ENCODE measurements around the gene CABLES2. TPM values are rescaled to one million over a fixed set of nuclear protein-coding genes. Genes with fewer than 3 reads are reported as not detected.

The CABLES2 gene
- total and polyA plus RNA-seq, 2 experiments from 2014 or later, result 0.66 to 7.3 TPM

GRCh38 chr20:62417981-62418708 lies 11.1 kb upstream of the CABLES2 start:
- H3K36me3 ChIP-seq (ENCODE audit: low read depth), result no peaks in the 10 kb centered on the region
- H2AFZ ChIP-seq, result no peak overlapping the region
- WGBS, 2 experiments (ENCODE audit: low coverage in 1 of 2, low lambda C conversion rate in 2 of 2, missing lambda C conversion rate in 2 of 2), result 48 to 58% methylated on average over 21 to 25 of the region's 25 CpGs
- H3K4me1 ChIP-seq (ENCODE audit: insufficient read depth), result no peaks in the 10 kb centered on the region
- no peaks in the 10 kb centered on the region for H3K9me2 ChIP-seq (ENCODE audit: insufficient read depth)
- no peaks in the 10 kb centered on the region for H3K9me3 ChIP-seq (ENCODE audit: low read depth)
- no peaks in the 10 kb centered on the region for H3K79me2 ChIP-seq (ENCODE audit: insufficient read depth)
- in situ Hi-C loops (cut with MboI), result no loop called here
- H3F3A ChIP-seq (ENCODE audit: insufficient read depth), result no peaks in the 10 kb centered on the region
- no peak overlapping the region for H3K4me2 ChIP-seq (ENCODE audit: unreplicated experiment)
- no peaks in the 10 kb centered on the region for H4K20me1 ChIP-seq (ENCODE audit: insufficient read depth)
- no peak overlapping the region for H3K27ac ChIP-seq
- DNase-seq, result no peak
- H3K27me3 ChIP-seq (replicated peaks; ENCODE audit: insufficient read depth), result no peaks in the 10 kb centered on the region
- no peak overlapping the region for H3K9ac ChIP-seq
- TF ChIP-seq EZH2phosphoT487 (IDR thresholded peaks at IDR 0.05; ENCODE audit: insufficient read depth, low read depth), result no peak
- TF ChIP-seq EZH2 (IDR thresholded peaks at IDR 0.05; ENCODE audit: insufficient read depth, poor library complexity, severe bottlenecking), result no peak
- H3K4me3 ChIP-seq, result no peak overlapping the region

- Histone ChIP-seq H3K27me3 (replicated peaks; ENCODE audit: insufficient read depth) (no peaks in the 10 kb centered on the region), H3K9me2 (ENCODE audit: insufficient read depth) (no peaks in the 10 kb centered on the region), H3K36me3 (ENCODE audit: low read depth) (no peaks in the 10 kb centered on the region), H3K79me2 (ENCODE audit: insufficient read depth) (no peaks in the 10 kb centered on the region), H3K4me3 (no peak overlapping the region), H3K27ac (no peak overlapping the region), H3K9ac (no peak overlapping the region), H3K4me1 (ENCODE audit: insufficient read depth) (no peaks in the 10 kb centered on the region), H2AFZ (no peak overlapping the region), H3K4me2 (ENCODE audit: unreplicated experiment) (no peak overlapping the region), H3K9me3 (ENCODE audit: low read depth) (no peaks in the 10 kb centered on the region), H4K20me1 (ENCODE audit: insufficient read depth) (no peaks in the 10 kb centered on the region), H3F3A (ENCODE audit: insufficient read depth) (no peaks in the 10 kb centered on the region)
- in situ Hi-C loops (cut with MboI), result no loop called here
- 60% methylated on average over 21 to 41 of the region's 43 CpGs for WGBS, 2 experiments (ENCODE audit: low coverage in 1 of 2, low lambda C conversion rate in 2 of 2, missing lambda C conversion rate in 2 of 2)
- no peak for DNase-seq
- TF ChIP-seq EZH2 (IDR thresholded peaks at IDR 0.05; ENCODE audit: insufficient read depth, poor library complexity, severe bottlenecking), result no peak
- TF ChIP-seq EZH2phosphoT487 (IDR thresholded peaks at IDR 0.05; ENCODE audit: insufficient read depth, low read depth), result no peak
Observed at GRCh38 chr20:62416651-62417637, 9.9 kb upstream of the CABLES2 start.

- Histone ChIP-seq H3K9ac (no peak overlapping the region), H3K9me2 (ENCODE audit: insufficient read depth) (no peaks in the 10 kb centered on the region), H3K4me2 (ENCODE audit: unreplicated experiment) (no peak overlapping the region), H4K20me1 (ENCODE audit: insufficient read depth) (no peaks in the 10 kb centered on the region), H3K4me3 (no peak overlapping the region), H2AFZ (no peak overlapping the region), H3K79me2 (ENCODE audit: insufficient read depth) (no peaks in the 10 kb centered on the region), H3K4me1 (ENCODE audit: insufficient read depth) (no peaks in the 10 kb centered on the region), H3K9me3 (ENCODE audit: low read depth) (no peaks in the 10 kb centered on the region), H3K36me3 (ENCODE audit: low read depth) (no peaks in the 10 kb centered on the region), H3K27me3 (replicated peaks; ENCODE audit: insufficient read depth) (no peaks in the 10 kb centered on the region), H3F3A (ENCODE audit: insufficient read depth) (no peaks in the 10 kb centered on the region), H3K27ac (no peak overlapping the region)
- WGBS, 2 experiments (ENCODE audit: low coverage in 1 of 2, low lambda C conversion rate in 2 of 2, missing lambda C conversion rate in 2 of 2), result 47 to 49% methylated on average over 23 to 24 of the region's 24 CpGs
- in situ Hi-C loops (cut with MboI), result no loop called here
- TF ChIP-seq EZH2phosphoT487 (IDR thresholded peaks at IDR 0.05; ENCODE audit: insufficient read depth, low read depth) (no peak), EZH2 (IDR thresholded peaks at IDR 0.05; ENCODE audit: insufficient read depth, poor library complexity, severe bottlenecking) (no peak)
- DNase-seq, result no peak
Observed at GRCh38 chr20:62415354-62416111, 8.4 kb upstream of the CABLES2 start.

- no peaks in the 10 kb centered on the region for H3F3A ChIP-seq (ENCODE audit: insufficient read depth)
- no peaks in the 10 kb centered on the region for H4K20me1 ChIP-seq (ENCODE audit: insufficient read depth)
- no peak overlapping the region for H3K4me3 ChIP-seq
- no peak overlapping the region for H3K9ac ChIP-seq
- H3K4me2 ChIP-seq (ENCODE audit: unreplicated experiment), result no peak overlapping the region
- H3K27ac ChIP-seq, result no peak overlapping the region
- DNase-seq, result peak; percentile 22
- no peaks in the 10 kb centered on the region for H3K36me3 ChIP-seq (ENCODE audit: low read depth)
- no peaks in the 10 kb centered on the region for H3K27me3 ChIP-seq (replicated peaks; ENCODE audit: insufficient read depth)
- no peaks in the 10 kb centered on the region for H3K4me1 ChIP-seq (ENCODE audit: insufficient read depth)
- no peaks in the 10 kb centered on the region for H3K9me3 ChIP-seq (ENCODE audit: low read depth)
- in situ Hi-C loops (cut with MboI), result no loop called here
- no peaks in the 10 kb centered on the region for H3K79me2 ChIP-seq (ENCODE audit: insufficient read depth)
- WGBS, 2 experiments (ENCODE audit: low coverage in 1 of 2, low lambda C conversion rate in 2 of 2, missing lambda C conversion rate in 2 of 2), result 39 to 50% methylated on average over 15 to 22 of the region's 22 CpGs
- H2AFZ ChIP-seq, result no peak overlapping the region
- H3K9me2 ChIP-seq (ENCODE audit: insufficient read depth), result no peaks in the 10 kb centered on the region
- TF ChIP-seq EZH2 (IDR thresholded peaks at IDR 0.05; ENCODE audit: insufficient read depth, poor library complexity, severe bottlenecking), result no peak
- TF ChIP-seq EZH2phosphoT487 (IDR thresholded peaks at IDR 0.05; ENCODE audit: insufficient read depth, low read depth), result no peak
Observed at GRCh38 chr20:62413896-62414481, 6.9 kb upstream of the CABLES2 start.

All from GM23248 (cell line).